NCI-H748 (cell line): ENCODE measurements around the gene RAB3B.
"Not testable (repeated sequence)": the region's sequence is repeated elsewhere in the genome, so short reads cannot be mapped to it uniquely, and the experiment has no call there.

Experiments
- DNase-seq: peaks from one replicate; lab custom pipeline; 2025; ENCODE audit not compliant: unreplicated experiment; lab: John Stamatoyannopoulos, UW

RAB3B gene

GRCh38 chr1:51875836-51876235 lies 114.7 kb downstream of the RAB3B start:
- no peak for DNase-seq

- DNase-seq, result no peak
Observed at GRCh38 chr1:51875291-51875772, 115.2 kb downstream of the RAB3B start.

- not testable (repeated sequence) for DNase-seq
Observed at GRCh38 chr1:51873270-51873669, 117.2 kb downstream of the RAB3B start.

- DNase-seq, result no peak
Observed at GRCh38 chr1:51871351-51871975, 119.0 kb downstream of the RAB3B start.

GRCh38 chr1:51870603-51871350 lies 119.7 kb downstream of the RAB3B start:
- no peak for DNase-seq

- no peak for DNase-seq
Observed at GRCh38 chr1:51867479-51868232, 122.8 kb downstream of the RAB3B start.

GRCh38 chr1:51863384-51863783 lies 127.1 kb downstream of the RAB3B start:
- DNase-seq, result no peak

- DNase-seq, result no peak
Observed at GRCh38 chr1:51861669-51862068, 128.8 kb downstream of the RAB3B start.

GRCh38 chr1:51859735-51860134 lies 130.8 kb downstream of the RAB3B start:
- DNase-seq, result no peak

GRCh38 chr1:51859333-51859732 lies 131.2 kb downstream of the RAB3B start:
- no peak for DNase-seq

- DNase-seq, result no peak
Observed at GRCh38 chr1:51858892-51859291, 131.6 kb downstream of the RAB3B start.
